Activated CD8-positive, alpha-beta memory T cell treated with anti-CD3 and anti-CD28 coated beads, Interleukin-2, amount 50 U/mL, for 4 hours (primary cell): ENCODE results near the gene ADAMTS5.

ENCODE experiments used
- DNase-seq: peaks from one replicate; pipeline ENCODE4 v3.0.0-alpha.2; 2020

Gene ADAMTS5

DNA sequence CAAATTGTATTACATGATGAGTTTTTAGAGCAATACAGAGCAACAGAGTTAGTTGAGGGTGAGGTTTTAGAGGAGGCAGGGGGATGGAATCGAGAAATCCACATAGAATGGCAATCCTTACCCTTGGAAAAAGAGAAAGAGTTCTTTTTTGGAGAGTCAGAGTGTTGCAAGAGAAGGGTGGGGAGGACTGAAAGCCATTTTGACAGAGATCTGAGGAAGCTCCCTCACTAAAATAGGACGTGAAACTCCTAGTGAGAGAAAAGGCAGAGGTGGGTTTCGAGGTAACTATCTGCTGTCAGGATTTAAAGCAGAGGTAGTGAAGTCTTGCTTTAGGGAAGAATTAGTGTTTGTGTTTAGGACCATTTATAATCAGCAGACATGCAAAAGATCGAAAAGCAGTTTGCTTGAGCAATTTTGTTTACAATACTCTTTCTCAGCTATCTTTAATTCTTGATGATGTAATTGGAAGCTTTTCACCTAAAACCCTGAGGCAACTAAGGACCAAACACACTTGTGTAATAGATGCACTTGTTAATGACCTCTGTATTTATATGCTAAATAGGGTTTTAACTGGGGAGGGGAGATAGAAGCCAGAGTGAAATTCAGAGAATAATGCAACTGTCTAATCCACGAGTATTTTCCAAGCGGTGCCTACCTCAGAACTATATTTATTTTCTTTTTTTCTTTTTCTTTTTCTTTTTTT lies 20.0 kb downstream of the ADAMTS5 start:
- no peak for DNase-seq

DNA sequence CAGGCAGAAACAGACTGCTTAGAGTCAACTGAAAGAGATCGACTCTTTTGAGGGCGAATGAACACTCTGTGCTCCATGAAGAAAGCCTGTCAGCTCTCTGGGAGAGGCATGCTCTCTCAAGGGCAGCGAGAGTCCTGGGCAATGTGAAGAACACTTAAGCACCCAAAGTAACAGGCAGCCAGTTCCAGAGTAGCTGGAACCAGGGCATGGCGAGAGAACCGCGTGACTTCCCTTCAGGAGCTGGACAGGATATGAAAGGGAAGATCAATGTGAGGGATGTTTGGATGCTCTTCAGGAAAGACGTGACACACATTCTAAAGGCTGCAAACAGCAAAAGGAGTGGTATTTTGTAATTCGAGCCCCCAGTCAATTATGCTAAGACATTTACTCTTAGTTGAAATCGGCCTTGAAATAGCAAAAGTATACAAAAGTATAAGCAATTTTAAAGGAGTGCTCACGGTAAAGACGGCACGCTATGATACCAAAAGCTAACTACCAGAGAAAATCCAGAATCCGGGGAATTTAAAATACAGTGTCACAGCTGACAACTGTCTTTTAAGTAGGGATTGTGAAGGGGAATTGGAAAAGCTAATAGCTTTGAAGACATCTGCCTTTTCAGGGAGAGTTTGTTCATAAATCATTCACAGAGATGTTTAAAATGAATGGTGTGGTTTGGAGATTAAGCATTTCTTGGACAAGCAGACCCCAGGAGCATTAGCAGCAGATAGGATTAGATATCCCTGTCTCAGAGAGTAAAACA lies 20.8 kb downstream of the ADAMTS5 start:
- no peak for DNase-seq

DNA sequence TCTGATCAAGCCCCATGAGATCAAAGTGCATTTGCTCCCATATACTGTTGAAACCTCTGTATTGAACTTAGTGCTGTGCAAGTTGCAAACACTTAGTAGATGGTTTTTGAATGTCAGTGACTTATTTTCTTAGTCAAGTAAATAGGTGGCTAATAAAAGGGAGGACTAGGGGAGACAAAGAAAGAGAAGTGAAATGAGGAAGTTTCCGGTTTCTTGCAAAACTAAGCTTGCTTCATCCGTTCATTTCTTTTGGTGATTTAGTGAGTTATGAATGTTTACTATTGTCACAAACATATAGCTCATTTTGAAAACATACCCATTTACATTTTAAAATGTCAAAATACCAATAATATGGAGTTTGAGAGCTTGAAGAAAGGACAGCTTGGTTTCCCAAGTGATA lies 23.0 kb downstream of the ADAMTS5 start:
- DNase-seq, result no peak

DNA sequence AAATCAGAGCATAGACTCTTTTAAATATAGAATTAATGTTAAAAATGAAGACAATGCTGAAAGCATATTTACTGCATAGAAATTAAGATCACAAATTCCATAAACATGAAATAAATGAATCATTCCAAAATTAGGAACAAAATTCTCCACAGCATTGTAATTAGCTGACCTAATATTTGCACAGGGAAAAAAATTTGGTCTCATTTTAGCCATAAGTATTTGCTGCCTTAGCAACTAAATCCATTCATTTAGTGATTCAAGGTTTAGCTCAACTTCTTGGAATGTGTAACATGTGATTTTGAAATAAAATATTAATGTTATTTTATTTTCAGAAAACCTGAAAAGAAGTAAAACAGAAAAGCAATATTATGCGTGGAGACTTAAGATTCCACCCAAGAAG lies 25.5 kb downstream of the ADAMTS5 start:
- DNase-seq, result no peak

DNA sequence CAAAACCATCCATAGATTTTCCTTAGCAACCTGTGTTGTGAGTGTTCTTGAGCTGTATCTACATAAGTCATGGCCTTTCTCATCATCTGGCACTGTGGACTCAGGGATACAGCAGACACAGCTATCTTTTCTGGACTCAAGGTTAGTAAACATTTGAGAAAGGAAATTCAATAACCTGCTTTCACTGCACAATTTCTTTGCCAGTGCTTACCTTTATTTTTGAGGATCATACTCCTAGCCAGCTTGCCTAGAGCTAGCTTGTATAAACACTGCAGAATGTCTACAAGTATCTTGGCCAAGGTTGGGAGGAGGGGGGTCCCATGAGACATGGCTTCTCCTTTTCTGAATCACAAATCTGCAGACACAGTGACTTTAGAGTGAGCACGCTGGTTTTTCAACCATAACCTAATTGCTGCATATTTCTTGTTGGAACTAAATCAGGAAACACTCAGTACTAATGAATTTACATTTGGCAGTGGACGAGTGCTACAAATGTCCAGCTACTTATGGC lies 27.2 kb downstream of the ADAMTS5 start:
- no peak for DNase-seq

DNA sequence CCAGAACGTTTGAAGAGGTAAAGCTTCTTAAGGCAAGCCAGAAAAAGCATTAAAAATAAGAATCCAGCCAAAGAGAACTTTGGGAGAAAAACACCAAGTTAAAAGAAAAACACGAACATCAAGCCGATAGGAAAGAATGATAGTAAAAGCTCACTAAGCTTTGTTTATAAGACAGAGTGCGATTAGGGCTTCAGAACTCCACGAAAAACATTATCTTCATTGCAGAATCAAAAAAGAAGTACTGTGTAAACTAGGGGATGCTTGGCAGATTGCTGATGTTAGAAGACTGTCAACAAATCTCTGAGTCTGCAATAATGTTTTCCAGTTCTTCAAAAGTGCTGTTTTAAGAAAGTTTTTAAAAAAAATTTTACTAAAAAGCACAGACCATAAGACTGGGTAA lies 30.2 kb downstream of the ADAMTS5 start:
- DNase-seq, result no peak

DNA sequence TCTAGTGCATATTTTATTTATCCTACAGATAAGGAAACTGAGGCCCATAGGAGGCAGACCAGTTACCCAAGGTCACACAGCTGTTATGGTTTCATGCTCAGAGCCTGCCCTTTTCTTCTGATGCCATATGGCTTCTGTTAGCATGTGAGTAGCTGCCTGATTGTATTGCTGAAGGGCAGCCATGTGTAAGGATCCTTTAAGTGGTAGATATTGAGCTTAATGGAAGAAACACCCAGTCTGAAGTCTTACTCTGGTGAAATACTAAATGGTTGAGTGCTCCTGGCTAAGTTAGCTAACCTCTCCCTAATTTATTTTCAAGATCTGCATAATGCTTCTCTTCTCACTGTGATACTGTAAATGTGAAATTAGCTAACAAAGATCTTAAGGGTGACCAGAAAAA lies 30.9 kb downstream of the ADAMTS5 start:
- no peak for DNase-seq

DNA sequence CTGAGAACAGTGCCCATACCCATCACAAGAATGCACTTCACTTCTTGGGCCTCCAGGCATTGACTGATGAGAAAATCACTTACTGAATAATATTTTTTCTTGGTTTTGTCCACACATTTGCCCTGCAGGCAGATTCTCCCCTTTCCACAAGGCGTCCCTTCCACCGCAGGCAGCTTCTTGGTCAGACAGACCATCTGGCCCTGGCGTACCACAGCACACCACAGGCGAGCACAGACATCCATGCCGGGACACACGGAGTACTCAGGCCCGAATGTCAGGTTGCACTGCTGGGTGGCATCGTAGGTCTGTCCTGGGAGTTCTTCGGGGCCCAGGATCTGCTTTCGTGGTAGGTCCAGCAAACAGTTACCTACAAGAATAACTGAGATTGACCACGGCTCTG lies 32.5 kb downstream of the ADAMTS5 start:
- no peak for DNase-seq

DNA sequence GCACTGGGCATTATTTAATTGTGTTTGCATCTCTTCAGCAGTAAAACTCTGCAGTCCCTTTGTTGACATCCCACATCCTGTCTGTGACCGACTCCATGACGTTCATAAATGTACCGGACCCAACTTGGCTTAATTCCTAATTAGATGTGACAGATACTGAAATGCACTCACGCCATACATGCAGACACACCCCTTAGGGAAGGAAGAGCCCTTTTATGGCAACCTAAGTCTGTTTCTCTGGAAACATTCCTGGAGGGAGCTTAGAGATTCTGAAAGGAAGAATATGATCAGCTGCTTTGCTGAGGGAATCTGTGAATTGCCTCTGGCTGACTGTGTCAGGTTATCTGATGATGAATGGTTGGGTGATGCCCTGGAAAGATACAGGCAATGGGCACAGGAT lies 33.4 kb downstream of the ADAMTS5 start:
- no peak for DNase-seq

DNA sequence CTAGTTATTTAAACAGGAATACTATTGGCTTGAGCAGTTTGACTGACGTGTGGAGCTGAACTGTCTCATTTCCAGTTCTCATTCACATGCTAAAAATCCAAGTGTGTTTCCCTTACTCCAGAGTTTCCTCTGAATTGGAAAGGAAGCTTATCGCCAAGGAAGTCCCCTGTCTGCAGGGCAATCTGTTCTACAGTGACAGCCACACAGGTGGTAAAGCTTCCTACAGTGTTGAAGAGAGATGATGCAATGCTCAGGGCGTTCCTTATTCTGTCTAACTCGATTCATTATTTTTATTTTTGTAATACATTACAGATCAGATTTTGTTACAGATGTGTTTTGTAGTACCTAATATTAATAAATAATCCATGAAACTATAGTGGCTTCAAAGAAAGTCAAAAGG lies 41.3 kb downstream of the ADAMTS5 start:
- no peak for DNase-seq

DNA sequence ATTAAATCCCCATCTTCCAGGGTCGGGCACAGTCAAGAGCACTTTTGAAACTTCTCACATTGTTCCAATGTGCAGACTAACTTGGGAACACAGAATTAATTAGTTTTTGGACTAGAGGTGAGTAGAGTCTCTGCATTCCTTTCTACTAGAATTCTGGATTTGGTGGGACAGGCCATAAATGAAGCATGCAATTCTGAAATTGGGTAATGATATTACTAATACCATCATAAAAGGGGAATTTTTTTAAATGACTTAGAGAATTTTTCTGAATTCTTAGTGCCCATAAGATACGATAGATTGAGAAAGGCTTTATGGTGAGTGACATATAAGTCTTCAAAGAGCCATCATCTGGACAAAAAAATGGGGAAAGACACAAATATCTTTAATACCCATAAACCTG lies 41.8 kb downstream of the ADAMTS5 start:
- no peak for DNase-seq

DNA sequence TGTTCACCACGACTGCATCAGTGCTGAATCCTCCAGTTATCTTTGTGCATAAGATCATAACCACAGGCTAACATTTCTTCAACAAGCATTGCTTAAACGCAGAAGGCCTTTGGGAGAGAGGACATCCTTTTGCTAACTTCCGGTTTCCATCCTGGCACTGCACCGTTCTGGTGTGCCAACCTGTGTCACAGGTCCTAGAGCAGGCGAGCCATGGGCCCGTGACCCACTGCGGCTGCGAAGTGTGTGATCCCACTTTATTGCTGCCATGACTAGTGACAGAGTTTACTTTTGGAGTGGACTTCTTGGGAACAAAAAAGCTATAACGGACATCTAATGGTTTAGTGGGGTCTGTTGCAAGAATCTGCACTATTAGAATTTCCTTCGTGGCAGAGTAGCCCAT lies 42.9 kb downstream of the ADAMTS5 start:
- no peak for DNase-seq

DNA sequence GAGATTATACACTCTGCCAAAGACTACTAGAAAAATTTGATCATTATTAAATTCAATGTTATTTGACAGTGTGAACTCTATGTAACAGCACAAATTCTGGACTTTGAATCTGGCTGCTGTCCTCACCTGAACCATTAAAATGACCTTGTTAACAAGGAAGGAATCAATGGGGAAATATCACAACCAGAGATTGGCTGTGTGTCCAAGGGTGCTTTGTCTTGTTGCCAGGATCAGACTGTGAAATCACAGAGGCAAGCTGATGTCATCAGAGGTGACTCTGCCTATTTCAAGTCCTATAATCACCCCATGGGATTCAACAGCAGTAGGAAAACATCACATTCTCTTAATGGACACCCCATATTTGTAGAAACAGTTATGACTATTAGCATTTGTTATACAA lies 46.8 kb downstream of the ADAMTS5 start:
- DNase-seq, result no peak

DNA sequence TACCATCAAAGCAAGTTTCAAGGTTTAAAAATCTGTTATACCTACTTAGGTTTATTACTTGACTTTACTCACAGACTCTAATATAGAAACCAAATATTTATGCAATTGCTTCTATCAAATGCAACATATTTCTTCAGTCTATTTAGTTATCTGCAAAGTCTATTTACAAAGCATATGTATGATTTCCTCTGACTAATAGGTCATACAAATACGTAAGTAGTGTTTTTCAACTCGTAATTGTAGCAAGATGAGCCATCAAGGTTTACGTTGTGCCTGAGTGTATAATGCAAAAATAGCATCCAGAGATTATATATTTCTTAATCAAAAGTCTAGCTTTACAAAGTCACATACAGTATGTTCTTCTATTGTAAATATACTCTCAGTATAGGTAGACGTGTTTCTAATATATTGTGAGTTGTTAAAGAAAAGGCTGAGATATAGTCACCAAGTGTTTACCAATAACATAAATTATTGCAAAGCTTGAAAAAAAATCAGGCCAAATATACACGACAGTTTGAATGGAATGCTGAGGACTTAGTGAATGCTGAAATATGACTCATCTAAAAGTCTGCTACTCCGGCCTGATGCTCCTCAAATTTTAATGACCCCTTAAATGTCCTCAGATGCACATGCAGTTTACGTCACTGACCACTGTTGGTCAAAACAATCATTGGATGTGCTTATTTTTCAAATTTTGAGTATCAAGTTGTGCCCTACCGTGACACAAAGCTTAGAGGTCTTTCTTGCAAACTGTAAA lies 48.4 kb downstream of the ADAMTS5 start:
- no peak for DNase-seq

DNA sequence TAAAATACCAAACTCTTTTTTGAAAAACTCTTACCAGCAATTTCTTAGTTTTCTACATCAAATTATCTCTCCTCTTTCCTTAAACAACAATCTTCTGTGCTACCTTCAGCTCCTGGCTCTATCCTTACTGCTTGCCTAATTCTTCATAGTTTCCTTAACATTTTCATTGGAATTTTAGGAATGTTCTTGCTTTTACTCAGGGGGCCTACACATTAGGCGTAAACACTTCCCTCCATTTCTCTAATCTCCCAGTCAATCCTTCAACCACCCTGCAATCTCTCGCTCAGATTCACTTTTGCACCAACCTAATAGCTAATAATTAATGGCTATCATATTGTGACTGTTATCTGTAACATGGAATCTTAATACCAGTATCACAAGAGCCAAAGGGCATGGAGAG lies 50.1 kb downstream of the ADAMTS5 start:
- DNase-seq, result no peak

DNA sequence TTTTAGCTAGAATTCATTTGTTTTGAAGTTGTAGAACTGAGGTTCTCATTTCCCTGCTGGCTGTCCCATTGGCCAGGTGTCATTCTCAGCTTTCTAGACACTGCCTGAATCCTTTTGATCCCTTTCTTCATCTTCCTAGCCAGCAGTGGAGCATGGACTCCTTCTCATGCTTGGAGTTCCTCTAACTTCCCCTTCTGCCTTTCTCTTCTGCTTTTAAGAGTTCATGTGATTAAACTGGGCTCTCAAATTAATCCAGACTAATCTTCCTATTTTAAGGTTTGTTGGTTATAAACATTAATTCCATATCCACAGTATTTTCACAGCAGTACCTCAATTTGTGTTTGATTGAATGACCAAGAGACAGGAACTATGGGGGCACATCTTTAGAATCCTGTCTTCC lies 52.3 kb downstream of the ADAMTS5 start:
- DNase-seq, result no peak

DNA sequence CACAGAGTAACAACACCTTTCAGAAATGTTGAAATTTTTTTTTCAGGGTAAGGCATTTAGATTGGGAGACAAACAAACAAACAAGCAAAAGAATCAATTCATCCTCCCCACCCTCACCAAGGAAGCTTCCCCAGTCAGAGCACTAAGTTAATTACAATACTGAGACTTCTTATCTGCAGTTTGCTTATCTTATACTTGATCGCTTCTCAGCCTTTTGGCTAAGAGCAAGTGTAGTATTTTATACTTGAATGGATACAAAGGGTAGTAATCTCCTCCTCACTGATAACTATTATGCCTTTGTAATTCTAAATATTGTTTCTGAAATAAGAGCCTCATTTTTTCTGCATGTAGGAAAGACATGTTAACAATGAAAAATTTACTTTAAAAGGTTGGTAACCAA lies 54.4 kb downstream of the ADAMTS5 start:
- no peak for DNase-seq

DNA sequence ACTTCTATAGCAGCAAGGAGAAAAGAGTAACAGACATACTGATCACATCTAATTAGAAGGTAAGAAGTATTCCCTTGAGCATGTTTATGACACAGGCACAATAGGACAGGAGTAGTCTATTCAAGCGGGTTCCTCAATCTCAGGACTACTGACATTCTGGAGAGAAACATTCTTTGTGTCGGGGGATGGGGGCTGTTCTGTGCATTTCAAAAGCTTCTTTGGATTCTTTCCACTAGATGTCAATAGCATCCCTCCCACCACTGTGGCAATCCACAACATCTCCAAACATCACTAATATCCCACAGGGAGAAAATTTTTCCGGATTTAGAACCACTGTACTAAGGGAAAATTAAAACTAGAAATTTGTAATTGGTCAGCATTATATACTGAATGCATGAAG lies 56.9 kb downstream of the ADAMTS5 start:
- DNase-seq, result no peak

DNA sequence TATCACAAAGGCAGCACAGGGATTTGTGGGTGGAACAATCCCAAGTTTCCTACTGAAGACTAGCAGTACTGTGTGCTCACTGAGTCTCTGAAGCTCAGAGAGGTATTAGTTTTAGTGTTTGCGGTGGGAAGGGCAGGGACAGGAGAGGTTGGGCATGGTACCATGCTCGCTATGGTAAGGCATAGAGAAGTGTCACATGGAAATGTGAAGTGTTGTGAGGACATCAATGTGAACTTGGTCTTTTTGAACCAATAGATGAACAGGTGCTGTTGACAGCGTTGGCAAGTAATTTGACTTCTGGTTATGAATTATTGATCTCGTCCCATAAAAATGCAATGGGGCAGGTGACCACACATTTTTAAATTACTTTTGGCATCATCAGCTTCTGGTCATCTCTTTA lies 65.9 kb downstream of the ADAMTS5 start:
- DNase-seq, result no peak

DNA sequence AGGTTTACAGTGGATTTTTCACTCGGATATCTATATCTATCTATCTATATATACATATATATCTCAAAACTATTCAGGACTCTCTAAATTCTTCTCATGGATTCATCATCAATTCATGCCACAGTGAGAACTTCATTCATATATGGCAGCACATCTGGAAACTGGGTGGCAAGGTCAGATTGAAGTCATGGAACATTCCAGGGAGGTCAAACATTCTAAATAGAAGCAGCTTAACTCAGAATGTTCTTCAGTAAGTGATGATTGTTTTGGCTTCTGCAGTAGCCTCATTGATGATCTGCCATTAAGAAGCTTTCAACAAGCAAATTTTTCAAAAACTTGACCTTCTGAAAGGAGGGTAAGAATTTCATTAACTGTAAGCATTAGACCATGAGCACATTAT lies 74.7 kb downstream of the ADAMTS5 start:
- DNase-seq, result no peak

DNA sequence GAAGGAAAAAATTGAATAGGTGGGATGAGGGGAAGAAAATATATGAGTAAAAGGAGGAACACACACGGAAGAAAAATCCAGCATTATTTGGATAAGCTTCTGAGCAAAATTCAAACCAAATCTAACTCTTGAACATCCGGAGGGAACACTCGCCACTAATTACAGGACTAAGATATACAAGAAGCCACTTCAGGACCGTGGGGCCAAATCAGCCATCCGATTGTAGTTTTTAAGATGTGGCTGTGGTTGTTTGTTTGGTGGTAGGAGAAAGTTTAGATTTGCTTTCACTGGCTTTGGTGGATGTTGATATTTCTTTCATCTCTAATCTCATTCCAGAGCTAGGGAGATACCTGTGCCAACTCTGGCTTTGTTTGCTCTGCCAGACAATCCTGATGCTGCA lies 78.0 kb downstream of the ADAMTS5 start:
- no peak for DNase-seq

DNA sequence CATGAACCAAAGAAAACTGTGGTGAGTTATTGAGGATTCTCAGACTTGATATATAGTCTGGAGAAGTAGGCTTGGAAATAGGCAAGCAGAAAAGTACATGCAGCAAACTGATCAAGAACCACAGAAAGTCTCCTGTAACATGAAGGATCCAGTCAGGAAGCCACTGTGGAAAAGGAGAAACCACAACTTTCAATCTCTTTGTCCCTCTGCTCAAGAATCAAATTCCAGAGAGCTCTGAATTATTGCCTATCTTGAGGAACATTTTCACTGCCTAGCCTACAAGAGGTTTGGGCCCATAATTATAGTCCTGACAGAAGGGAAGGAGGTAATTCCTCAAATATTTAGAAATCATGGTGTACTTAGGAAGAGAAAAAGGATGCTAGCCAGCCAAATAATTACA lies 78.6 kb downstream of the ADAMTS5 start:
- no peak for DNase-seq

DNA sequence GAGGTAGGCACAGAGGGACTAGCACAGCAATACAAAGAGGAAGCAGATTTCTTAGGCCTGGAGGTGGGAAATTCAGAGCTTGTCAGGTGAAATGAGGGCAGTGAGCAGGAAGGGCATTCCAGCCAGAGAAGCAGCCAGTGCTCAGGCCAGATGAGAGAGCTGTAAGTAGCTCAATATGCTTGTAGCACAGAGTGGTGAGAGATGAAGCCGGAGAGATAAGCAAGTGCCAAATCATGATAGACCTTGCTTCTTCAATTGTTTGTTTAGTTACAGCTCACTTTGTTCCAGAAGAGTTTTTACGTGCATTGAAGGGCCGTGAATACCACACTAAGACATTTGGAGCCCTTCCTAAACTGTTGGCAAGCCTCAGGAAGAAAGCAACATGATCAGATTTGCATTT lies 79.6 kb downstream of the ADAMTS5 start:
- DNase-seq, result no peak

DNA sequence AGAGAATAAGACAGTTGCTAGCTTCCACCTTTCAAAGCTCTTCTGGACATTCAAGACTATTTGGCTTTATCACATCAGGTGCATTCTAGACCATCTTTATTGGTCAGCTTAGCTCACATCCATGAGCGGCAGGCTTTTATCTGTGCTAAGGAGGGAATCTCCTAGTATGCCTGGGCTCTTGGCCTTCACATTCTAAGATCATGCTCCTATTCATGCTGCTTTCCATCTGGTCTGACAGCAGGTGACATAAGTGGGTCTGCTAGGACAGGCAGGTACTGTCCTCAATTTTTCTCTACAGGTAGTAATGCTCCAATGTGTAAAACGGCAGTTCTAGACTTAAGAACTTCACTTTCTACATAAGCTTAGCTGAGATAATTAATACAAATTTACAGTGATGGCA lies 82.5 kb downstream of the ADAMTS5 start:
- no peak for DNase-seq
